Activated CD4-positive, alpha-beta T cell treated with anti-CD3 and anti-CD28 coated beads, Interleukin-2, amount 50 U/mL, for 4 hours (primary cell): ENCODE results near the gene FBXO41.
A peak's percentile ranks its signal among the peaks of the same experiment; 100 is the strongest.

Source experiments
- DNase-seq, 2 experiments: peaks; one replicate each; pipeline ENCODE4 v3.0.0-alpha.2; 2020

FBXO41 gene

GRCh38 chr2:73244580-73244979, 39.7 kb downstream of the FBXO41 start:
- no peak for DNase-seq

- no peak for DNase-seq
These were observed 40.3 kb downstream of the FBXO41 start for GRCh38 chr2:73243884-73244570.

GRCh38 chr2:73239776-73240175, 44.5 kb downstream of the FBXO41 start:
- DNase-seq, result no peak

GRCh38 chr2:73238976-73239375, 45.3 kb downstream of the FBXO41 start:
- no peak for DNase-seq

GRCh38 chr2:73238149-73238548, 46.1 kb downstream of the FBXO41 start:
- no peak for DNase-seq

- DNase-seq, result no peak
These were observed 47.1 kb downstream of the FBXO41 start for GRCh38 chr2:73237168-73237567.

GRCh38 chr2:73235315-73236028, 48.8 kb downstream of the FBXO41 start:
- no peak for DNase-seq

- peak; percentile 80 to 84 for DNase-seq
These were observed 50.1 kb downstream of the FBXO41 start, which contains the start of gene CCT7 for GRCh38 chr2:73233932-73234832. TSS of gene CCT7 (plus strand) at chr2:73234308. CDS start at chr2:73234379, 71 bp downstream.

- DNase-seq, result peak; percentile 89 to 91
These were observed 50.9 kb downstream of the FBXO41 start, which contains the start of gene PRADC1 for GRCh38 chr2:73233154-73233931. TSS of gene PRADC1 (minus strand) at chr2:73233239. CDS start at chr2:73233160, 79 bp downstream.

- DNase-seq, result no peak
These were observed 51.7 kb downstream of the FBXO41 start for GRCh38 chr2:73232403-73233153.

GRCh38 chr2:73228631-73229030, 55.6 kb downstream of the FBXO41 start:
- no peak for DNase-seq

GRCh38 chr2:73227086-73227485, 57.2 kb downstream of the FBXO41 start:
- no peak for DNase-seq

- no peak for DNase-seq
These were observed 58.5 kb downstream of the FBXO41 start for GRCh38 chr2:73225513-73226360.

- no peak for DNase-seq
These were observed 60.5 kb downstream of the FBXO41 start for GRCh38 chr2:73223821-73224220.

- no peak for DNase-seq
These were observed 66.0 kb downstream of the FBXO41 start for GRCh38 chr2:73218298-73218697.

- DNase-seq, result no peak
These were observed 66.5 kb downstream of the FBXO41 start for GRCh38 chr2:73217826-73218225.

- no peak for DNase-seq
These were observed 67.1 kb downstream of the FBXO41 start for GRCh38 chr2:73217160-73217559.

- DNase-seq, result no peak
These were observed 69.0 kb downstream of the FBXO41 start for GRCh38 chr2:73215254-73215653.

- DNase-seq, result peak; percentile 92 to 93
These were observed 69.9 kb downstream of the FBXO41 start, which contains the start of gene SMYD5 for GRCh38 chr2:73214120-73215035. TSS of gene SMYD5 (plus strand) at chr2:73214245. CDS start at chr2:73214267, 22 bp downstream.
